ENCODE measurements around the gene NECTIN2.
A peak's percentile ranks its signal among the peaks of the same experiment; 100 is the strongest.

NECTIN2 gene

GRCh38 chr19:44904426-44904994 lies 58.4 kb downstream of the NECTIN2 start:
- TF ChIP-seq CTCF (IDR thresholded peaks at IDR 0.05; ENCODE audit: low read depth, low read length): peak; percentile 48
- Histone ChIP-seq H3K4me3 (ENCODE audit: low read depth, low read length) (no peak overlapping the region), H3K27ac (no peak overlapping the region), H3K36me3 (peaks cover 24% of the 10 kb centered on the region), H3K27me3 (ENCODE audit: insufficient read depth, low read depth, severe bottlenecking) (no peaks in the 10 kb centered on the region), H3K9me3 (ENCODE audit: severe bottlenecking) (no peaks in the 10 kb centered on the region)
- peak; percentile 42 for DNase-seq

DNA sequence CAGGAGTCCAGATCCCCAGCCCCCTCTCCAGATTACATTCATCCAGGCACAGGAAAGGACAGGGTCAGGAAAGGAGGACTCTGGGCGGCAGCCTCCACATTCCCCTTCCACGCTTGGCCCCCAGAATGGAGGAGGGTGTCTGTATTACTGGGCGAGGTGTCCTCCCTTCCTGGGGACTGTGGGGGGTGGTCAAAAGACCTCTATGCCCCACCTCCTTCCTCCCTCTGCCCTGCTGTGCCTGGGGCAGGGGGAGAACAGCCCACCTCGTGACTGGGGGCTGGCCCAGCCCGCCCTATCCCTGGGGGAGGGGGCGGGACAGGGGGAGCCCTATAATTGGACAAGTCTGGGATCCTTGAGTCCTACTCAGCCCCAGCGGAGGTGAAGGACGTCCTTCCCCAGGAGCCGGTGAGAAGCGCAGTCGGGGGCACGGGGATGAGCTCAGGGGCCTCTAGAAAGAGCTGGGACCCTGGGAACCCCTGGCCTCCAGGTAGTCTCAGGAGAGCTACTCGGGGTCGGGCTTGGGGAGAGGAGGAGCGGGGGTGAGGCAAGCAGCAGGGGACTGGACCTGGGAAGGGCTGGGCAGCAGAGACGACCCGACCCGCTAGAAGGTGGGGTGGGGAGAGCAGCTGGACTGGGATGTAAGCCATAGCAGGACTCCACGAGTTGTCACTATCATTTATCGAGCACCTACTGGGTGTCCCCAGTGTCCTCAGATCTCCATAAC lies 59.5 kb downstream of the NECTIN2 start, which contains the start of gene APOE:
TSS of gene APOE (plus strand) at position 360 of the 724 bp plus-strand sequence. CDS start 829 bp downstream, outside the sequence.
- H3K36me3 ChIP-seq: peaks cover 16% of the 10 kb centered on the region
- peak within 1 kb of the TSS; percentile 47 for H3K27ac ChIP-seq
- peak within 1 kb of the TSS; percentile 54 for H3K4me3 ChIP-seq (ENCODE audit: low read depth, low read length)
- peak; percentile 45 for DNase-seq
- H3K27me3 ChIP-seq (ENCODE audit: insufficient read depth, low read depth, severe bottlenecking): no peaks in the 10 kb centered on the region
- H3K9me3 ChIP-seq (ENCODE audit: severe bottlenecking): no peaks in the 10 kb centered on the region
- TF ChIP-seq CTCF (IDR thresholded peaks at IDR 0.05; ENCODE audit: low read depth, low read length): no peak

DNA sequence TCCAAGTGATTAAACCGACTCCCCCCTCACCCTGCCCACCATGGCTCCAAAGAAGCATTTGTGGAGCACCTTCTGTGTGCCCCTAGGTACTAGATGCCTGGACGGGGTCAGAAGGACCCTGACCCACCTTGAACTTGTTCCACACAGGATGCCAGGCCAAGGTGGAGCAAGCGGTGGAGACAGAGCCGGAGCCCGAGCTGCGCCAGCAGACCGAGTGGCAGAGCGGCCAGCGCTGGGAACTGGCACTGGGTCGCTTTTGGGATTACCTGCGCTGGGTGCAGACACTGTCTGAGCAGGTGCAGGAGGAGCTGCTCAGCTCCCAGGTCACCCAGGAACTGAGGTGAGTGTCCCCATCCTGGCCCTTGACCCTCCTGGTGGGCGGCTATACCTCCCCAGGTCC lies 61.5 kb downstream of the NECTIN2 start:
- no peak overlapping the region for H3K27ac ChIP-seq
- no peak overlapping the region for H3K4me3 ChIP-seq (ENCODE audit: low read depth, low read length)
- DNase-seq: no peak
- H3K27me3 ChIP-seq (ENCODE audit: insufficient read depth, low read depth, severe bottlenecking): no peaks in the 10 kb centered on the region
- peaks cover 3% of the 10 kb centered on the region; the same call in 1 of the 2 replicates for H3K36me3 ChIP-seq
- no peaks in the 10 kb centered on the region for H3K9me3 ChIP-seq (ENCODE audit: severe bottlenecking)
- TF ChIP-seq CTCF (IDR thresholded peaks at IDR 0.05; ENCODE audit: low read depth, low read length): no peak

- Histone ChIP-seq H3K4me3 (ENCODE audit: low read depth, low read length) (no peak overlapping the region), H3K36me3 (no peaks in the 10 kb centered on the region), H3K27ac (no peak overlapping the region), H3K27me3 (ENCODE audit: insufficient read depth, low read depth, severe bottlenecking) (no peaks in the 10 kb centered on the region), H3K9me3 (ENCODE audit: severe bottlenecking) (no peaks in the 10 kb centered on the region)
- DNase-seq: no peak
- no peak for TF ChIP-seq CTCF (IDR thresholded peaks at IDR 0.05; ENCODE audit: low read depth, low read length)
Observed at GRCh38 chr19:44908074-44908835, 62.2 kb downstream of the NECTIN2 start.

- Histone ChIP-seq H3K27me3 (ENCODE audit: insufficient read depth, low read depth, severe bottlenecking) (no peaks in the 10 kb centered on the region), H3K27ac (no peak overlapping the region), H3K9me3 (ENCODE audit: severe bottlenecking) (no peaks in the 10 kb centered on the region), H3K4me3 (ENCODE audit: low read depth, low read length) (no peak overlapping the region), H3K36me3 (no peaks in the 10 kb centered on the region)
- DNase-seq: no peak
- TF ChIP-seq CTCF (IDR thresholded peaks at IDR 0.05; ENCODE audit: low read depth, low read length): no peak
Observed at GRCh38 chr19:44908836-44909261, 62.8 kb downstream of the NECTIN2 start.
